ENCODE data around the gene SEMA5A. TPM values are rescaled to one million over a fixed set of nuclear protein-coding genes. Genes with fewer than 3 reads are reported as not detected.

Gene SEMA5A
- total and polyA plus RNA-seq, 2 of the 8 experiments (the other 6 are each of a cell fraction or from before 2014, with no cell fraction given): 5.3 to 8.9 TPM

DNA sequence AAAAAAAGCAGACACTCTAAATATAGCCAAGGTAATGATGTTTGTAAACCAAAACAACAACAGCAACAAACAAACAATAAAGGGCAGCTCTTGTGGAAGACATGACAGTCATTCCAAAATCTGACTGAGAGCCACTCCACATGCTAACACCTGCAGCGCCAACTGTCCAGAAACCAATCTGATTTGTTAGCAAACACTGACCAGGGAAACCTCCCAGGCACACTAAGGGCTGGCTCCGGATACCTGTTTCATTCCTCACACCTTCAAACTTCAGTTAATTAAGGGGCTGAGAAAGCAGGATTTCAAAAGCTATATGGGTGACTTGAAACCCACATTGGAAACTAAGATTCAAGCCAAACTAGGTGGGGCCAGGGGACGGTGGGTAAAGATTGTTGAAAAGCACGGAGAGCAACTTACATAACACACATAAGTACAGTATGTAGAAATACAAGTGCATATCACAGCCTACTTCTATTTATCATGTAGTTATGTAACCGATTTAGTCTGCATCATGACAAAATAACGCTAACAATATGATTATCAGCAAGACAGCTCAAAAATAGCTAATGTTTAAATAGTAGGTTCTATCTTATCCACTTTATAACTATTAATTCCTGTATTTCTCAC lies 203.6 kb downstream of the SEMA5A start:
- Histone ChIP-seq H3K56ac (replicated peaks; ENCODE audit: insufficient read length, low read depth, low read length) (no peak overlapping the region), H2BK20ac (ENCODE audit: low read length) (no peak overlapping the region), H2AK5ac (ENCODE audit: low read depth, low read length) (no peak overlapping the region), H2BK120ac (replicated peaks; ENCODE audit: low read depth, low read length) (no peak overlapping the region), H3K14ac (ENCODE audit: insufficient read length) (no peak overlapping the region), H4K8ac (ENCODE audit: extremely low read depth, insufficient read depth, low read length) (no peak overlapping the region), H3K4me3 (ENCODE audit: extremely low read depth in 1 of 4, insufficient read depth in 2 of 4, low read depth in 3 of 4, low read length in 4 of 4) (no peak overlapping the region), H3K4me1 (replicated peaks in 1 of 4; ENCODE audit: control insufficient read depth in 3 of 4, insufficient read depth in 4 of 4, low read length in 3 of 4) (no peaks in the 10 kb centered on the region; a peak in 1 of 7 replicates), H3K79me2 (ENCODE audit: control insufficient read depth in 1 of 2, insufficient read depth in 2 of 2, low read length in 2 of 2) (no peaks in the 10 kb centered on the region), H3K9me3 (ENCODE audit: insufficient read depth in 2 of 2, low read depth in 1 of 2, low read length in 1 of 2) (no peaks in the 10 kb centered on the region), H4K20me1 (replicated peaks in 1 of 2; ENCODE audit: control insufficient read depth in 1 of 2, insufficient read depth in 2 of 2, low read length in 2 of 2) (no peaks in the 10 kb centered on the region), H3K79me1 (ENCODE audit: low read depth, low read length) (no peaks in the 10 kb centered on the region), H3K23ac (ENCODE audit: insufficient read length) (no peak overlapping the region), H3K4ac (replicated peaks; ENCODE audit: insufficient read length, low read depth, low read length) (no peak overlapping the region), H3K27me3 (replicated peaks in 1 of 4; ENCODE audit: control insufficient read depth in 3 of 4, extremely low read depth in 1 of 4, insufficient read depth in 3 of 4, low read length in 3 of 4) (no peaks in the 10 kb centered on the region), H2AFZ (ENCODE audit: low read length) (no peak overlapping the region), H4K5ac (ENCODE audit: insufficient read length, low read depth, low read length) (no peak overlapping the region), H2BK15ac (ENCODE audit: low read length) (no peak overlapping the region), H3K9ac (replicated peaks in 1 of 4; ENCODE audit: extremely low read depth in 1 of 4, low read depth in 3 of 4, low read length in 3 of 4) (no peak overlapping the region), H2BK12ac (ENCODE audit: low read depth, low read length) (no peak overlapping the region), H3K27ac (ENCODE audit: low read depth, low read length) (no peak overlapping the region), H3K4me2 (ENCODE audit: insufficient read depth in 1 of 2, low read depth in 2 of 2, low read length in 2 of 2) (no peak overlapping the region), H3K23me2 (ENCODE audit: low read depth, low read length) (no peaks in the 10 kb centered on the region), H3K36me3 (ENCODE audit: control insufficient read depth in 2 of 4, insufficient read depth in 4 of 4, low read length in 3 of 4) (no peaks in the 10 kb centered on the region), H3K18ac (ENCODE audit: extremely low read depth, low read length) (no peak overlapping the region), H2BK5ac (ENCODE audit: low read depth, low read length) (no peak overlapping the region), H4K91ac (replicated peaks; ENCODE audit: insufficient read length, low read length) (no peak overlapping the region)
- ChIA-PET CTCF (ENCODE audit: partially characterized antibody) (interaction anchor here (0.6 to 3.9 kb wide), 5 partner anchors 13 to 253 kb away, joined by 3 to 15 read pairs (median 3); no protein-coding TSS in a partner anchor), POLR2A (ENCODE audit: partially characterized antibody) (no interaction called here)
- 79% methylated on average over 6 of the region's 6 CpGs; no CpG with 5 or more reads in 1 of the 2 experiments for WGBS, 2 experiments (ENCODE audit: extremely low coverage in 1 of 2, insufficient coverage in 1 of 2, insufficient read length in 1 of 2, insufficient replicate concordance in 2 of 2, low coverage in 1 of 2, low lambda C conversion rate in 2 of 2, missing lambda C conversion rate in 1 of 2)
- no peak for FAIRE-seq
- no peak for DNase-seq (ENCODE audit: low read depth in 1 of 2, low spot score in 2 of 2)

Measured in H1 (cell line).